ENCODE measurements around the gene ZBTB11. TPM values are rescaled to one million over a fixed set of nuclear protein-coding genes. Genes with fewer than 3 reads are reported as not detected.
A peak's percentile ranks its signal among the peaks of the same experiment; 100 is the strongest.
"Not testable (repeated sequence)": the region's sequence is repeated elsewhere in the genome, so short reads cannot be mapped to it uniquely, and the experiment has no call there.

Gene ZBTB11
- total and polyA plus RNA-seq, 11 donors = 4.6 to 12.9 (median 9.8) TPM

GRCh38 chr3:101702726-101703125, 25.8 kb upstream of the ZBTB11 start:
- Histone ChIP-seq H3K4me1 (no peaks in the 10 kb centered on the region), H3K36me3 (no peaks in the 10 kb centered on the region), H3K4me3 (no peak overlapping the region), H3K27ac (no peak overlapping the region), H3K9me3 (no peaks in the 10 kb centered on the region), H3K27me3 (no peaks in the 10 kb centered on the region)
- WGBS, 4 donors = 93 to 96% (median 94%) methylated on average over 1 of the region's 1 CpG
- no peak for DNase-seq
- no peak for ATAC-seq
- intact Hi-C loops (cut with DNase I) = no loop called here
- TF ChIP-seq CTCF (IDR thresholded peaks at IDR 0.05) = no peak
- TF ChIP-seq POLR2A (IDR thresholded peaks at IDR 0.05) = no peak

GRCh38 chr3:101701696-101702634, 25.0 kb upstream of the ZBTB11 start:
- H3K27me3 ChIP-seq = no peaks in the 10 kb centered on the region
- no peaks in the 10 kb centered on the region for H3K4me1 ChIP-seq
- no peaks in the 10 kb centered on the region for H3K9me3 ChIP-seq
- no peaks in the 10 kb centered on the region for H3K36me3 ChIP-seq
- intact Hi-C loops (cut with DNase I) = no loop called here
- DNase-seq (no peak), ATAC-seq (no peak)
- whole genome bisulfite sequencing, 4 donors = 80 to 88% (median 84%) methylated on average over 7 of the region's 7 CpGs
- no peak overlapping the region for H3K4me3 ChIP-seq
- TF ChIP-seq POLR2A (IDR thresholded peaks at IDR 0.05) = no peak
- TF ChIP-seq CTCF (IDR thresholded peaks at IDR 0.05) = no peak
- no peak overlapping the region for H3K27ac ChIP-seq

- H3K4me3 ChIP-seq = no peak overlapping the region
- WGBS, 4 donors = 33 to 36% (median 35%) methylated on average over 10 of the region's 10 CpGs
- H3K4me1 ChIP-seq = peaks cover 0 to 5% (median 0%) of the 10 kb centered on the region in 12 donors
- H3K27ac ChIP-seq = no peak overlapping the region
- intact Hi-C loops (cut with DNase I) = loop anchor here in 5 of 10 donors (5.0 to 10.0 kb wide), 3 partner anchors 526 to 839 kb away; no protein-coding TSS in a partner anchor
- peak; percentile 58 to 82 (median 70) for TF ChIP-seq CTCF (IDR thresholded peaks at IDR 0.05)
- no peak for TF ChIP-seq POLR2A (IDR thresholded peaks at IDR 0.05)
- no peaks in the 10 kb centered on the region for H3K27me3 ChIP-seq
- H3K36me3 ChIP-seq = no peaks in the 10 kb centered on the region
- DNase-seq (no peak), ATAC-seq (no peak)
- no peaks in the 10 kb centered on the region for H3K9me3 ChIP-seq
Observed at GRCh38 chr3:101695779-101696372, 18.9 kb upstream of the ZBTB11 start.

GRCh38 chr3:101694836-101695235, 17.9 kb upstream of the ZBTB11 start:
- not testable (repeated sequence) for H3K27ac ChIP-seq, H3K9me3 ChIP-seq, ATAC-seq, H3K36me3 ChIP-seq, DNase-seq, H3K27me3 ChIP-seq, H3K4me3 ChIP-seq
- H3K4me1 ChIP-seq = peaks cover 0 to 13% (median 0%) of the 10 kb centered on the region in 12 donors
- 87 to 93% (median 90%) methylated on average over 4 of the region's 4 CpGs for WGBS, 4 donors
- intact Hi-C loops (cut with DNase I) = loop anchor here in 5 of 10 donors (5.0 to 10.0 kb wide), 3 partner anchors 527 to 840 kb away; no protein-coding TSS in a partner anchor
